Bronchial epithelial cell (primary cell): ENCODE measurements around the gene ANKRD55. TPM values are rescaled to one million over a fixed set of nuclear protein-coding genes. Genes with fewer than 3 reads are reported as not detected.

Experiments
- DNase-seq: peaks from one replicate; pipeline ENCODE4 v3.0.0-alpha.2; 2010; ENCODE audit warnings: low read depth
- FAIRE-seq: peaks from 2 replicates; lab custom pipeline; 2011; peaks lifted over from hg19 to GRCh38; lab: Jason Lieb, UNC
- H3K27me3 ChIP-seq: 2 replicates; pipeline ENCODE4 v1.5.1; 2011; ENCODE audit warnings: low read length; ENCODE audit not compliant: control insufficient read depth, insufficient read depth
- H3K36me3 ChIP-seq: 2 replicates; pipeline ENCODE4 v1.5.1; 2011; ENCODE audit warnings: low read length; ENCODE audit not compliant: control insufficient read depth, insufficient read depth
- H3K4me3 ChIP-seq: 2 replicates; pipeline ENCODE4 v1.5.1; 2011; ENCODE audit warnings: mild to moderate bottlenecking, low read depth, low read length, control low read depth
- CTCF ChIP-seq: IDR thresholded peaks from 2 replicates; pipeline ENCODE4 v1.5.1; 2011; ENCODE audit warnings: mild to moderate bottlenecking, moderate library complexity, low read length, control low read depth, inconsistent platforms; ENCODE audit not compliant: insufficient read depth, severe bottlenecking
- total RNA-seq: library from RNA; depleted of rRNA; stranded (reverse); fragments of >200 nt; gene quantifications from 2 replicates; pipeline ENCODE4 v1.2.1, GENCODE V29; 2014

Gene ANKRD55
- total RNA-seq, 1 donor from 2014 or later: not detected

GRCh38 chr5:56095579-56096102 is 137.5 kb downstream of the ANKRD55 start:
- no peak for TF ChIP-seq CTCF
- no peaks in the 10 kb centered on the region for H3K27me3 ChIP-seq
- FAIRE-seq: no peak

GRCh38 chr5:56094579-56095361 is 138.4 kb downstream of the ANKRD55 start:
- H3K4me3 ChIP-seq: no peak overlapping the region
- H3K36me3 ChIP-seq: no peaks in the 10 kb centered on the region
- no peak for TF ChIP-seq CTCF
- H3K27me3 ChIP-seq: no peaks in the 10 kb centered on the region
- no peak for FAIRE-seq
- DNase-seq: no peak

More at GRCh38 chr5:56095579-56096102, 137.5 kb downstream of the ANKRD55 start:
- Histone ChIP-seq H3K36me3 (no peaks in the 10 kb centered on the region), H3K4me3 (no peak overlapping the region)
- DNase-seq: no peak

DNA sequence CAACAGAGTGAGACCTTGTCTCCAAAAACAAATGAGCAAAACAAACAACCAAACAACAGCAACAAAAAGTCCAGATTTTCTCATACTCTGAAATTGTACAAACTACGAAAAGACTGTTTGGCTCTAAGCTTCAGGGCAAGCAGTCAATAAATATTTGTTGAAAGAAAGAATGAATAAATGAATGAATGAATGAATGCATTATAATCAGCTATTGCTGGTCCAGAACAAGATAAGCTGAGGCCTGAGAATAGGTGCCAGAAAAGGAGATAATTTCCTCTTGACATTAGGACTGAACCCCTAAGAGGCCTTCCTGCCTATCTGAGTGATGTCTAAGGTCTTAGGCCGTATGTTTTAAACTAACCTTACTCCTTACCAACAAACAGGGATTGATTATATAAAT is 139.2 kb downstream of the ANKRD55 start:
- FAIRE-seq: no peak
- no peak for TF ChIP-seq CTCF
- no peak overlapping the region for H3K4me3 ChIP-seq
- H3K36me3 ChIP-seq: no peaks in the 10 kb centered on the region
- no peaks in the 10 kb centered on the region for H3K27me3 ChIP-seq
- DNase-seq: no peak

- no peak for TF ChIP-seq CTCF
- no peaks in the 10 kb centered on the region for H3K27me3 ChIP-seq
- no peak overlapping the region for H3K4me3 ChIP-seq
- DNase-seq: no peak
- no peaks in the 10 kb centered on the region for H3K36me3 ChIP-seq
- FAIRE-seq: no peak
Observed at GRCh38 chr5:56092115-56092514, 141.0 kb downstream of the ANKRD55 start.

GRCh38 chr5:56091664-56092063 is 141.5 kb downstream of the ANKRD55 start:
- Histone ChIP-seq H3K36me3 (no peaks in the 10 kb centered on the region), H3K27me3 (no peaks in the 10 kb centered on the region), H3K4me3 (no peak overlapping the region)
- TF ChIP-seq CTCF: no peak
- FAIRE-seq (no peak), DNase-seq (no peak)
